GM19372 (cell line): ENCODE results near the gene TRIP6.
"Not testable (repeated sequence)": the region's sequence is repeated elsewhere in the genome, so short reads cannot be mapped to it uniquely, and the experiment has no call there.

ENCODE experiments used
- ATAC-seq: cut with Tn5 transposase; IDR thresholded peaks from one replicate; pipeline ENCODE4 v1.9.1; 2021; ENCODE audit warnings: mild to moderate bottlenecking, low read depth, moderate library complexity; ENCODE audit not compliant: unreplicated experiment

Gene TRIP6

GRCh38 chr7:100837099-100837836, 29.9 kb upstream of the TRIP6 start:
- no peak for ATAC-seq

DNA sequence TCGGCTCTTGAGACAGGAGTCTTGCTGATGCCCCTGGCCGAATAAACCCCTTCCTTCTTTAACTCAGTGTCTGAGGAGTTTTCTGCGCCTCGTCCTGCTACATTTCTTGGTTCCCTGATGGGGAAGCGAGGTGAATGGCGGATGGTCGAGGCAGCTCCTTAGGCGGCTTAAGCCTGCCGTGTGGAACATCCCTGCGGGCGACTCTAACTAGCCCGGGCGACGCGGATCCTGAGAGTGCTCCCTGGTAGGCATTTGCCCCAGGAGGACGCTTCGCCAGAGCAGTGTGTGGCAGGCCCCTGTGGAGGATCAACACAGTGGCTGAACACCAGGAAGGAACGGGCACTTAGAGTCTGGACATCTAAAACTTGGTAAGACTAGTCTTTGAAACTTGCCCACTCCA, 27.8 kb upstream of the TRIP6 start:
- no peak for ATAC-seq

- no peak for ATAC-seq
Measured at GRCh38 chr7:100840470-100841100, 26.6 kb upstream of the TRIP6 start.

DNA sequence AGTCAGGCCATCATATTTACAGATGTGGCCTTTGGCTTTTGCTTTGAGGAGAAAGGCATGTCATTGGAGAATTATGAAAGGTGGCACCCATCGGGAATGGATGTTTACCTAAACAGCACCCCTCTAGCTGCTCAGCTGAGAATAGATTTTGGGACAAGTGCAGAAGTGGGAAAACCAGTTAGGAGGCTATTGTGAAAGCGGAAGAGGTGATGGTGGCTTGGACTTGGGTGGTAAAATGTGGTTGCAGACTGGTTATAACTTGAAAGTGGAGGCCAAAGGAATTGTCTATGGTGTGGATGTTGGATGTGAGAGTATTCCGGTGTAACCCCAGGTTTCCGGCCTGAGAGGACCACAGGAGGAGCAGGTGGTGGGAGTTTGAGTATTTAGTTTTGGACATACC, 19.8 kb upstream of the TRIP6 start:
- ATAC-seq, result no peak

DNA sequence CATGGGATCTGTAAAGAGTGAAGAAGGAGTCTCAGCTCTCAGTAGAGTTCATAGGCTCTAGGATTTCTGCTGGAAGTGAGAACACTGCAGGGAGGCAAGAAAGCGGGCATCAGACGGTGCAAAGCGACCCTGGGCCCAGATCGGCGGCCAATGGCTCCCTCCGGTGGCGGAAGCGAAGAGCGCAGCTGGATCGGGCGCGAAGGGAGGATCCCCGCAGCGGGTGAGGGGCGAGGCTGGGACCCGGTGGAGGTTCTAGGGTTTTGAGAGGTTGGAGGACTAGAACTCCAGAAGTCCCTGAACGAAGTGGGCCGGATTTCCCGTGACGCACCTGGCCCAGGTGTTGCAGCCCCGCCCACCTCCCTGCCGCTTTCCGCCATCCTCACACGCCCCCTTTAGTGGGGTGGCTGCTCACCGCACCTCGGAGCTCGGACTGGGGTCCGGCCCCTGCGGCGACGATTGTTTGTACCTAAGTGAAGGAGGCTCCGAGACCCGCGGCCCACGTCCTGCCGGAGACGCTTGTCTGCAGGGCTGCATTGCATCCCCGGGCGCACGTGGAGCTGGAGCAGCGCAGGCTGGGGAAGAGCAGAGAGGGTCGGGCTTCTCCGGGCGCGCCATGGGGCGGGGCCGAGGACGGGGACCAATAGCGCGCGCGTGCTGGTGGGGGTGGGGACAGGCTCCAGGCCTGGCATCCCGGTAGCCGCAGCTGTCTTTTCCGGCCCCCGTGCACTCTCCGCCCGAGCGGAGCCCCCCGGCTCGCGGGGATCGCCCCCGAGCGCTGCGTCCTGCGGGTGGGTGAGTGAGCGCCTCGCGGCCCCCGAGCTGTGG, 14.9 kb upstream of the TRIP6 start, which contains the start of gene SLC12A9:
Gene SLC12A9, plus strand, starts transcription at position 666 of the 825 bp plus-strand sequence. CDS start 1,485 bp downstream, outside the sequence.
- ATAC-seq, result peak; percentile 88

DNA sequence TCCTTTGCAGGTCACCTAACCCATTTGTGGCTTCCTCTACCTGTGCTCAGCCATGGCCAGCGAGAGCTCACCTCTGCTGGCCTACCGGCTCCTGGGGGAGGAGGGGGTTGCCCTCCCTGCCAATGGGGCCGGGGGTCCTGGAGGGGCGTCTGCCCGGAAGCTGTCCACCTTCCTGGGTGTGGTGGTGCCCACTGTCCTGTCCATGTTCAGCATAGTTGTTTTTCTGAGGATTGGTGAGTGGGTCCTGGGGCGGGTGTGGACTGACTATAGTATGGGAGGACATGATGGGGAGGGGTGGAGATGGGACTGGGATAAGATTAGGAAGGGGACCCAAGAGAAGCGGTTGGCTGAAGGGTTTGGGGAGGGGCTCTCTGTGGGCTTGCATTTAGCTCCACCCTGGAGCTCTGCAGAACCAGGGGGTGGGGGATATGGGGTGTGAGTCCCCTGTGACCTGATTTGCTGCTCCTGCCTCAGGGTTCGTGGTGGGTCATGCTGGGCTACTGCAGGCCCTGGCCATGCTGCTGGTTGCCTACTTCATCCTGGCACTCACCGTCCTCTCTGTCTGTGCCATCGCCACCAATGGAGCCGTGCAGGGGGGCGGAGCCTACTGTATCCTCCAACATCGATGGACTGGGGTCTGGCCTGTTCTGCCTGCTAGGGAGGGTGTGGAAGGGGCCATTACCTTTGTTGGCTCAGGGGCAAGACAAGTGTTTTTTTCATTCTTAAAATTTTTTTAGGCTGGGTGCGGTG, 12.9 kb upstream of the TRIP6 start:
- ATAC-seq, result no peak

- ATAC-seq, result not testable (repeated sequence)
Measured at GRCh38 chr7:100854899-100855298, 12.3 kb upstream of the TRIP6 start.

GRCh38 chr7:100855515-100855914, 11.7 kb upstream of the TRIP6 start:
- no peak for ATAC-seq

GRCh38 chr7:100856871-100857282, 10.3 kb upstream of the TRIP6 start:
- no peak for ATAC-seq

GRCh38 chr7:100859856-100860255, 7.3 kb upstream of the TRIP6 start:
- no peak for ATAC-seq

DNA sequence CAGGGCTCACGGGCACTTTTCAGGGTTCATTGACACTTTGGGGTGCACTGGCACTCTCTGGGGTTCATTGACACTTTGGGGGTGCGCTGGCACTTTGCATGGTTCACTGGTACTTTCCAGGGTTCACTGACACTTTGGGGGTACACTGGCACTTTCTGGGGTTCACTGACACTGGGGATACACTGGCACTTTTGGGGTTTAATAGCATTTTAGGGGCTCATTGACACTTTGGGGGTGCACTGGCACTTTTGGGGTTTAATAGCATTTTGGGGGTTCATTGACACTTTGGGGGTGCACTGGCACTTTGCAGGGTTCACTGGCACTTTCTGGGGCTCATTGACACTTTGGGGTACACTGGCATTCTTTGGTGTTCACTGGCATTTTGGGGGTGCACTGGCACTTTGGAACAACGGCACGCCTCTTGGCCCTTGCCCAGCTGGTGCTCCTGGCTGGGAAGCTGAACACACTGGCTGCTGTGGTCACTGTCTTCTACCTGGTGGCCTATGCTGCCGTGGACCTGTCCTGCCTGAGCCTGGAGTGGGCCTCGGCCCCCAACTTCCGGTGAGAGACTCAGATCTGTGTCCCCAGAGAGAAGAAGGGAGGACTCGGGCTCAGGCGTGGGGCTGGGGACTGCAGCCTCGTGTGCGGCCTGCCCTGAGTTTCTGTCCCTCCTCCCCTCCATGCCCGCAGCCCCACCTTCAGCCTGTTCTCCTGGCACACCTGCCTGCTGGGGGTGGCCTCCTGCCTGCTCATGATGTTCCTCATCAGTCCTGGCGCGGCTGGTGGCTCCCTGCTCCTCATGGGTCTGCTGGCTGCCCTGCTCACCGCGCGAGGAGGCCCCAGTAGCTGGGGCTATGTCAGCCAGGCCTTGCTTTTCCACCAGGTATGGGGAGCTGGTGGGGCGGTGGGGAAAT, 6.2 kb upstream of the TRIP6 start:
- no peak for ATAC-seq

DNA sequence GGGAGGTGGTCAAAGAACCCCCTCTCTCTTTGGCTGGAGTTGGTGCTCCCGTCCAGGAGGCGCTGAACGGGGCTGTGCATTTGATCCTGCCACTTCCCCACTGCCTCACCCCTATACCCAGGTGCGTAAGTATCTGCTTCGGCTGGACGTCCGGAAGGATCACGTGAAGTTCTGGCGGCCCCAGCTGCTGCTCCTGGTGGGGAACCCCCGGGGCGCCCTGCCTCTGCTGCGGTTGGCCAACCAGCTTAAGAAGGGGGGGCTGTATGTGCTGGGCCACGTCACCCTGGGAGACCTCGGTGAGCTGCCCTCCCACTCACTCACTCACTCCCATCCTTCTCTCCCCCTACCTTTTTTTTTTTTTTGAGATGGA, 5.6 kb upstream of the TRIP6 start:
- no peak for ATAC-seq

- ATAC-seq, result no peak
Measured at GRCh38 chr7:100863406-100863950, 3.7 kb upstream of the TRIP6 start.

GRCh38 chr7:100864263-100864845, 2.8 kb upstream of the TRIP6 start:
- ATAC-seq, result no peak

- ATAC-seq, result no peak
Measured at GRCh38 chr7:100865372-100865911, 1.7 kb upstream of the TRIP6 start.

DNA sequence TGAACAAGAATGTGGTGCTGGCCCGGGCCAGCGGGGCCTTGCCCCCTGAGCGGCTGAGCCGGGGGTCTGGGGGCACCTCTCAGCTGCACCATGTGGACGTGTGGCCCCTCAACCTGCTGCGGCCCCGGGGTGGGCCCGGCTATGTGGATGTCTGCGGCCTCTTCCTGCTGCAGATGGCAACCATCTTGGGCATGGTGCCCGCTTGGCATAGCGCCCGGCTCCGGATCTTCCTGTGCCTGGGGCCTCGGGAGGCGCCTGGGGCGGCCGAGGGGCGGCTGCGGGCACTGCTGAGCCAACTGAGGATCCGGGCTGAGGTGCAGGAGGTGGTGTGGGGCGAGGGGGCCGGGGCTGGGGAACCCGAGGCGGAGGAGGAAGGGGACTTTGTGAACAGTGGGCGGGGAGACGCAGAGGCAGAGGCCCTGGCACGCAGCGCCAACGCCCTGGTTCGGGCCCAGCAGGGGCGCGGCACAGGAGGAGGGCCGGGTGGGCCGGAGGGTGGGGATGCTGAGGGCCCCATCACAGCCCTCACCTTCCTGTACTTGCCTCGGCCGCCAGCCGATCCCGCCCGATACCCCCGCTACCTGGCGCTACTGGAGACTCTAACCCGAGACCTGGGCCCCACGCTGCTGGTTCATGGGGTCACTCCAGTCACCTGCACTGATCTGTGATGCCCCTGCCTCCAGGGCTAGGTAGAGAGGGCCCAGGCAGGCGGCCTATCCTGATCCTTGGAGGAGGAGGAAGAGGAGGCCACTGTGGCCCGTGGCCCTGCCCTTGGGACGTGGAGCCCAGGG, 1.1 kb upstream of the TRIP6 start:
- no peak for ATAC-seq

GRCh38 chr7:100866729-100867039, 503 bp upstream of the TRIP6 start:
- ATAC-seq, result no peak
